GM18867 (cell line): ENCODE measurements around the gene TRIO.

Experiments
- ATAC-seq: cut with Tn5 transposase; IDR thresholded peaks from one replicate; pipeline ENCODE4 v1.9.1; 2021; ENCODE audit warnings: mild to moderate bottlenecking, moderate library complexity; ENCODE audit not compliant: unreplicated experiment

Gene TRIO

GRCh38 chr5:14465776-14466175 is 322.6 kb downstream of the TRIO start:
- ATAC-seq, result no peak

- no peak for ATAC-seq
These were observed 324.1 kb downstream of the TRIO start for GRCh38 chr5:14467251-14467650.

GRCh38 chr5:14467886-14468285 is 324.7 kb downstream of the TRIO start:
- ATAC-seq, result no peak

DNA sequence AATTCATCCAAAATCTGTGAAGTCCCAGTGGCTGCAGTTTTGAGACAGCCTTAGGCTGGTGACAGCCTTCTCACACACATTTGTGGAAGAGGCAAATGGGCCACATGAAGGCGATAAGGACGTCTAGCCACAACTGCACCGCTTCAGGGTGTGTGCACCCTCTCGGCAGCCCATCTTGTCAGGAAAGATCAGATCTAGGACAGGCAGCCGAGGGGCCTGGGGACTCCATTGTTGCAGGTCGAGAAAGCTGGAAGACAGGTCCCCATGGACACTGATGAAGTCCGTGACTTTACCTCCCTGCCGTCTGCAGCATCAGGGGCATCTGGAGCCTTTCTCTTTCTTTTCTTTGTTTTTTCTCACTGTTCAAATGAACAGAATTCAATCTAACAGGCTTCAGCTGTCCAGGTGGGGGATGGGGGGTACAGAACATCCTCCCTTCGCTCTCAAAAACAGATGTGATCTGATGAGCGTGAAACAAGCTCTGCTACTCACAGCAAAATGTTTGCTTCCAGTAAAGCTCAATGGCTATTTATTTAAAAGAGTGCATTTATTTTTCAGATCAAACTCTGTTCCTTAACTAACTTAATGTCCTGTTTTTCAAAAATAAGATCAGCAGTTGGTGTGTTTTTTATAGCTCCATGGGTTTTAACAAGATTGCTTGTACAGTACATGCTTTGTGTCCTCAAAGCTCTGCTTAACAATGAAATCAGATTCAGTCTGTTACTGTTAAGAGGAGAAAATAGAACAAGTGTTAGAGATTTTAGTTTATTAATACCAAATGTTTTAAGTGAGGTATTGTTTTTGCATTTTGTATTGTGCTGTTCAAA is 326.6 kb downstream of the TRIO start:
- no peak for ATAC-seq

GRCh38 chr5:14471507-14471906 is 328.4 kb downstream of the TRIO start:
- no peak for ATAC-seq

DNA sequence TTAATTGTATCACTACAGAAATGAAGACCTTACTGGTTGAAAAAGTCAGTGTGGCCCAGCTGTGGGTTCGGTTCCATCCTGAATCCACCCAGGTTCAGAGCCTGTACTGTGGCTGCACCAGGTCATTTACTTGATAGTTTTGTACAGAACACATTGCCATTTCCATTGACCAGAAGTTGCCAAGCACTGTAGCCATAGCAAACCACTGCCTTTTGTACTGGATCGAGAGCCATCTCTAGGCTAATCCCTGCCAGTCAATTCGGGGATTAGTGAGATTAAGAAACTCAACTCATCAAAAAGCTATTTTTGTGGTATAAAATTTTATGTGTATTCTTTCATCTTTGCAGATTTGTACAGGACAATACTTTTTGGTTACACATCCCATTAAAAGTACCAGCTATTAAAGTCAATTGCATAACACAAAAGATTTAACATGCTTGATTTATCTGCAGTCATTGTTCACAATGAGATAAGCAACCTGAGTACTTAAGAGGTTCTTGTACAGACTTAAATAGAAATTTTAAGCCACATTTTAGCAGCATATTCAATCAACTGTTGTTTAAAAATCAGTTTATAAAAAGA is 329.9 kb downstream of the TRIO start:
- ATAC-seq, result no peak

- no peak for ATAC-seq
These were observed 331.9 kb downstream of the TRIO start for GRCh38 chr5:14475045-14475444.

DNA sequence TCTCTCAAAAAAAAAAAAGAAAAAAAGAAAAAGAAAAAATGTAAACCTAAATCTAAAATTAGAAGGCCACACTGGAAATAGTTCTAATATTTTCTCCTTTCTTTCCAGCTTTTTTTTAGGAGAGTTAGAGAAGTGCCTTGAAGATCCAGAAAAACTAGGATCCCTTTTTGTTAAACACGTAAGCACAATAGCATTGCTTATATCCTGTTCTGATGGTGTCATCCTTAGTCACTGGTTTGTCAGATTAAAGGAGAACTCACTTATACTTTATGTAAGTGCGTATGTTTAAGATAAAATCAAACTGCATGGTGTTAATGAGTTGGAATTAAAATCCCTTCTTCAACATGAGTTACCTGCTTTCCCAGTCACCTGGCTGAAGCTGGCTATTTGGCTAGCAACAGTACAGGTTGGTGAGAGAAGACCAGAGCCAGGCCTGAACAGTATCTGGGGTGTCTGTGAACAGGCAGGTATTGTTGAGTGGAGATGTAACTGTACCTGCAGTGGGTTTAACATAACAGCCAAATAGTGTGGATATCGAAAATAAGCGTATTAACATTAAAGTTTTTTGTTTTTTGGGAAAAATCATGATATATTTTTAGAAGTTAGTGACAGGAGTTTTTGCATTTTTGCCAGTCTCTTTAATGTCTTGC is 333.8 kb downstream of the TRIO start:
- no peak for ATAC-seq

DNA sequence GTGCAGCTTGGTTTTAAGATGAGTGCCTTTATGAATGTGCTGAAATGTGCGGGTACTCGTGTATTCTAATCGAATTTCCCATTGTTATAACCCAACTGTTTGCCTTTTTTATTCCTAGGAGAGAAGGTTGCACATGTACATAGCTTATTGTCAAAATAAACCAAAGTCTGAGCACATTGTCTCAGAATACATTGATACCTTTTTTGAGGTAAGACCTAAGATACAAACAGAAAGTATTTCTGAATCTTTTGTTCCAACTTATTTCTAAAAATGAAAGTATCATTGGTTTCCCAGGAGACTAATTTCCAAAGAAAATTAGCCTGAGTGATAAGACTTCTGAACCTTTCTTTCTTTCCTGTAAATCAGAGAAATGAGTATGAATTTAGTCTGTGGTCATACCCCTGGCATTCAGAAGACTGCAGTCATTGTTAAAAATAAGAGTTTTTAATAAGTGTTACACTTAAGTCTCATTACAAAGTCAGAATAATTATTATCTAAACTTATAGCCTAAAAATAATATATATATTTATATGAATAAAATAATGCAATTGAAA is 336.1 kb downstream of the TRIO start:
- ATAC-seq, result no peak

- ATAC-seq, result no peak
These were observed 338.2 kb downstream of the TRIO start for GRCh38 chr5:14481349-14481748.

GRCh38 chr5:14482085-14482484 is 338.9 kb downstream of the TRIO start:
- ATAC-seq, result no peak

GRCh38 chr5:14483504-14484157 is 340.5 kb downstream of the TRIO start:
- ATAC-seq, result no peak

DNA sequence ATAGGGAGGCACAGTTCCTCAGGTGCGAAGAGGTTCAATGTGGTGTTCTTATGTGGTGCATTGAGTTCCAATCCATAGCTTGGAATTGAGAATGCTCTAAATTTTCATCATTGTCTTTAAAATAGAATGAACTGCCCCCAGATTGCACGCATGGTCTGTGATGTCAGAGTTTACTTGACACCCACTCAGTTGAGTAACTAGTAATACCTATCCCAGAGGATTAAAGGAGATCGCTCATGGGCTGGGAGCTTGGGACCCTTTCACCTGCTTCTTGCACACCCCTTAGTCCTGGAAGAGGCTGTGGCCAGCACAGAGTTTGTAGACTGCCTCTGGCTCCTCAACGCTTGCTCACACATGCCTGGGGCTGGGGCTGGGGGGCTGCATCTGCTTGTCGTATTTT is 343.3 kb downstream of the TRIO start:
- ATAC-seq, result no peak

GRCh38 chr5:14486996-14487896 is 344.1 kb downstream of the TRIO start:
- ATAC-seq, result no peak

- ATAC-seq, result no peak
These were observed 344.9 kb downstream of the TRIO start for GRCh38 chr5:14487897-14488570.

- ATAC-seq, result no peak
These were observed 345.6 kb downstream of the TRIO start for GRCh38 chr5:14488709-14489108.

DNA sequence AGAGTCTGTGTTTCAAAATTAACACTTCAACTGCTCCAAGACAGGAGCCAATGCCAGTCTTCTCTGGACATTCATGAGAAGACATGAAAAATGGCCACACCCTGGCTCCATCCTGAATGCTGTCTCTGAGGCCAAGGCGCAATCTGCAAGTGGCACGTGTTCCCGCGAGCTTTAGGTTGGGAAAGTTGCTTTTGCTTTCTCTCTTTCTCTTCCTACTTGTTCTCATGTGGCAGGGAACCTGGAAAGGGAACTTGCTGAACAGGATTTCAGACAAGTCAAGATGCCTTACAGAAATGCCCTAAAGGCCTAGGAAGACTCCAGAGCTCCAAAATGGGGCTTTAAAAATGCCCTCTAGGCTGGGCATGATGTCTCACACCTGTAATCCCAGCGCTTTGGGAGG is 346.5 kb downstream of the TRIO start:
- ATAC-seq, result no peak

DNA sequence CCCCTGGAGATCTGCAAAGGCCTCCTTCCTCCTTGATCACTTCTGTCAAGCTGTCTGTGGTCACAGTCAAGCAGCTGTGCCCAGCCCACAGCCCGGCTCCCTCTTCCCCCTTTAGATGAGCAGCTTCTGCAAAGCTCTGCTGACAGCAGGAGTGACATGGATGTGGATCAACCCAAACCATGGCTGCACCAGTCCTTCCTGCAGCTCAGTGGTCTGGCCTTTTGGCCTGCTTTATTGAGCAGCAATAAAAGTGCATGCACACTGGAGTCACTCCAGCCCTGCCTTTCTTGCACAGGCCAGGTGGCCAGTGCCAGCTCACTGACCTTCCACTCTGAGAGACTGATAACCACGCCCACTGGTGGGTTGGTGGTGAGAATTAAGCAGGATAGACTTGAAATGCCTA is 347.2 kb downstream of the TRIO start:
- ATAC-seq, result no peak

DNA sequence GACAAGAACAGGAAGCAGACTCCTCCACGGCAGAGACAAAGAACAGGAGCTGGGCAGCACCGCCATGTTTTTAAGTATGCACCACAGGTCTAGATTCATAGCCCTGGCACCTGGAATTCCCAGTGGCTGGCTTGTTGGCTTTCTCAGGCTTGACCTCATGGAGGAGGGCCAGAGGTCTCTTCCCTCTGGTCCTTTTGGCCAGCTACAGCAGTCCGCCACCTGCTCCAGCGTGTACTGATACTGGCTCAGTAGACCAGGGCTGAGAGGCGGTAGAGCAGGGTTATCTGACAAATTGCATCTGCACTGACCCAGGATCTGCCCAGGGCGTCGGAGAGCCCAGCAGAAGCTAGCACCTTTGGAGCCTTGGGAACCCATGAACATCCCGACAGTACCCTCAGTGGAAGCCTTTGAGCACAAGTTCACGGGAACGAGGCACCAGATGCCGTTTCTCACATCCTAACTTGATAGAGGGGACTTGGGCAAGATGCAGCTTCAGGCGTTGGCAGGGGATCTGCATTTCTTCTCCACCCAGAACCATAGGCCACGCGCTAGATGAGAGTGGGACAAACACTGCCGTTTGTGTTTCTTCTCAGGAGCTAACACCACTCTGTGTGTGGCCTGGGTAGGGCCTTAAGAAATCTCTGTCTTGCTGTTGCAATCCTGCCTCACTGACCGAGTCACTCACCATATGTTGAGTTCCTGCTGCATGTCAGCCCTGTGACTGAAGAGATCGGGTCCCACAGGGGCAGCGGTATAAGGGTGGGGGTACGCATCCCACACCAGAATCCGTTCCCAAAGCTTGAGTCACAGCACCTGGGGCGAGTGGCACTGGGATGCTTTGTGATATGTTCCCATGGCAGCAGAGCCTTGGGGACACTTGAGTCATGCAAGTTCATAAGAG is 348.1 kb downstream of the TRIO start:
- ATAC-seq, result no peak
